Measurements from ENCODE around the gene SURF2.

The SURF2 gene

GRCh38 chr9:133377721-133378216 lies 21.4 kb downstream of the SURF2 start:
- Histone ChIP-seq H3K9ac (ENCODE audit: low read length in 2 of 2) (no peak overlapping the region), H3K4me1 (ENCODE audit: control insufficient read depth, insufficient read depth, low read length) (peaks cover 21% of the 10 kb centered on the region), H3K27ac (ENCODE audit: low read length) (no peak overlapping the region), H3K4me3 (ENCODE audit: low read length in 2 of 2) (no peak overlapping the region), H3K9me3 (ENCODE audit: control insufficient read depth in 2 of 2, low read length in 2 of 2) (peaks cover 0 to 4% of the 10 kb centered on the region in 2 donors), H3K36me3 (ENCODE audit: control insufficient read depth in 2 of 2, insufficient read depth in 2 of 2, low read length in 2 of 2) (peaks cover under 1 to 3% of the 10 kb centered on the region in 2 donors), H3K27me3 (ENCODE audit: control insufficient read depth in 1 of 2, insufficient read depth in 2 of 2, low read length in 2 of 2) (no peaks in the 10 kb centered on the region)

- Histone ChIP-seq H3K4me3 (ENCODE audit: low read length in 2 of 2) (no peak overlapping the region), H3K27me3 (ENCODE audit: control insufficient read depth in 1 of 2, insufficient read depth in 2 of 2, low read length in 2 of 2) (no peaks in the 10 kb centered on the region), H3K4me1 (ENCODE audit: control insufficient read depth, insufficient read depth, low read length) (peaks cover 15% of the 10 kb centered on the region), H3K36me3 (ENCODE audit: control insufficient read depth in 2 of 2, insufficient read depth in 2 of 2, low read length in 2 of 2) (no peaks in the 10 kb centered on the region), H3K9me3 (ENCODE audit: control insufficient read depth in 2 of 2, low read length in 2 of 2) (peaks cover 0 to 4% of the 10 kb centered on the region in 2 donors), H3K9ac (ENCODE audit: low read length in 2 of 2) (no peak overlapping the region), H3K27ac (ENCODE audit: low read length) (no peak overlapping the region)
Measured at GRCh38 chr9:133378408-133378962, 22.1 kb downstream of the SURF2 start.

DNA sequence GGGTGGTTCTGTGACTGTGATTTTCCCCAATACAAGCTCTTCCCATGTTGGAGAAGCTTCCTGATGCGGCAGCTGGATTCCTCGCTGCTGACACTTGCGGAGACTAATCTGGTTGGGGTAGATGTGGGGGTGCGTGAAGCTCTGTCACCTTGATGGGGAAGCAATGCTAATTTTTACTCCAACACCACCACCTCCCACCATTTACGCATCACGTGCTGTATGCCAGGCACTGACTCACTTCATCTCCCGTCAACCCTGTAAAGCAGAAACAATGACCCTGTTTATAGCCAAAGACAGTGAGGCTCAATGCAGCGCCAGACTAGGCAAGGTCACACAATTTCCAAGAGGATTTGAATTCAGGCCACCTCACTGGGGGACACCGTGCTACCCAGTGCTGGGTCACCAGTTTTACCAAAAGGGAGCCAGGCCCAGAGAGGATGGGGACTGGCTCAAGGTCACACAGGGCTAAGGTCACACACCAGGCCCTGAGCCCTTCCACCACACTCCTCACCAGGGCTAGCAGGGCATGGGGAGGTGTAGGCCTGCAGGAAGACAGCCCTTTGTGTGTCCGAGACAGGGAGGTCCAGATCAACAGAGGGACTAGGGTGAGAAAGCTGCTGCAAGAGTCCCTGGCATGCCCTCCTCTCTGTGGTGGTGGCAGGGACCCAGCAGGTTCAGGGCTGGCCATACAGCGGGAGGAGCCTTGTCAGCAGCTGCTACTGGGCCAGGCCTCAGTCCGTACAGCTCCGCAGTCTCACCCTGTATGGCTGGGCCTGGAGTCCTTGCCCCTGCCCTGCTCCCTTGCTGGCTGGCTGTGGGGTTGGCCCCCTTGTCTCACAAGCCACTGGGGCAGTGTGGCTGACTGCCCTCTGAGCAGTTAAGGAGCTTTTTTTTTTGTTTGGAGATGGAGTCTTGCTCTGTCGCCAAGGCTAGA lies 23.1 kb downstream of the SURF2 start:
- Histone ChIP-seq H3K27me3 (ENCODE audit: control insufficient read depth in 1 of 2, insufficient read depth in 2 of 2, low read length in 2 of 2) (no peaks in the 10 kb centered on the region), H3K36me3 (ENCODE audit: control insufficient read depth in 2 of 2, insufficient read depth in 2 of 2, low read length in 2 of 2) (no peaks in the 10 kb centered on the region), H3K9me3 (ENCODE audit: control insufficient read depth in 2 of 2, low read length in 2 of 2) (peaks cover 0 to 4% of the 10 kb centered on the region in 2 donors), H3K4me3 (ENCODE audit: low read length in 2 of 2) (no peak overlapping the region), H3K27ac (ENCODE audit: low read length) (no peak overlapping the region), H3K4me1 (ENCODE audit: control insufficient read depth, insufficient read depth, low read length) (peaks cover 10% of the 10 kb centered on the region), H3K9ac (ENCODE audit: low read length in 2 of 2) (no peak overlapping the region)

DNA sequence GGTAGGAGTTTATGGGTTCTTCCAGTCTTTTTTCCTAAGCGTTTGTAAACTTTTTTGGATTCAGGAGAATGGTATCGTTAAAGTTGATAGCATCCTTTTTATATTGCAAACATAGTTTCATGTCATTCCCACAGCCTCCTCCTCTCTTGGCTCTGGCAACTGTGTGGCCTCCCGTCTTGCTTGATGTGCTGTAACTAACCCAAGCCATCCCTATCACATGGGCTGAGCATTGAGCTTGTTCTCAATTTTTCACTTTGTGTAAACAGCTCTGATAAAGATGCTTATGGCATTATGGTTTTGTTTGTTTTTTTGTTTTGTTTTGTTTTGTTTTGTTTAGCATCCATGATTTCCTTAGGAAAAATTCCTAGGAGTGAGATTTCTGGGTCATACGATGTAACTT lies 24.4 kb downstream of the SURF2 start:
- Histone ChIP-seq H3K4me3 (ENCODE audit: low read length in 2 of 2) (no peak overlapping the region), H3K9me3 (ENCODE audit: control insufficient read depth in 2 of 2, low read length in 2 of 2) (peaks cover 0 to 4% of the 10 kb centered on the region in 2 donors), H3K4me1 (ENCODE audit: control insufficient read depth, insufficient read depth, low read length) (peaks cover 6% of the 10 kb centered on the region), H3K27me3 (ENCODE audit: control insufficient read depth in 1 of 2, insufficient read depth in 2 of 2, low read length in 2 of 2) (no peaks in the 10 kb centered on the region), H3K27ac (ENCODE audit: low read length) (no peak overlapping the region), H3K9ac (ENCODE audit: low read length in 2 of 2) (no peak overlapping the region), H3K36me3 (ENCODE audit: control insufficient read depth in 2 of 2, insufficient read depth in 2 of 2, low read length in 2 of 2) (no peaks in the 10 kb centered on the region)

DNA sequence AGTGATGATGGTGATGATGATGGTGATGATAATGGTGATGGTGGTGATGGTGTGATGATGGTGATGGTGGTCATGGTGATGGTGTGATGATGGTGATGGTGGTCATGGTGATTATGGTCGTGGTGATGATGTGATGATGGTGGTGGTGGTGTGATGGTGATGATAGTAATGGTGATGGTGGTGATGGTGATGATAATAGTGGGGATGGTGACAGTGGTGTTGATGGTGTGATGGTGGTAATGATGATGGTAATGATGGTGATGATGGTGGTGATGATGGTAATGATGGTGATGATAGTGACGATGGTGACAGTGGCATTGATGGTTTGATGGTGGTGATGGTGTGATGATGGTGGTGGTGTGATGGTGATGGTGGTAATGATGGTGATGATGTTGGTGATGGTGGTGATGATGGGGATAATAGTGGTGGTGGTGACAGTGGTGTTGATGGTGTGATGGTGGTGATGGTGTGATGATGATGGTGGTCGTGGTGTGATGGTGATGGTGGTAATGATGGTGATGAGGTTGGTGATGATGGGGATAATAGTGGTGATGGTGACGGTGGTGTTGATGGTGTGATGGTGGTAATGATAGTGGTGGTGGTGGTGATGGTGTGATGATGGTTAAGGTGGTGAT lies 26.3 kb downstream of the SURF2 start:
- Histone ChIP-seq H3K4me1 (ENCODE audit: control insufficient read depth, insufficient read depth, low read length) (no peaks in the 10 kb centered on the region), H3K27ac (ENCODE audit: low read length) (no peak overlapping the region), H3K9ac (ENCODE audit: low read length in 2 of 2) (no peak overlapping the region), H3K4me3 (ENCODE audit: low read length in 2 of 2) (no peak overlapping the region), H3K27me3 (ENCODE audit: control insufficient read depth in 1 of 2, insufficient read depth in 2 of 2, low read length in 2 of 2) (no peaks in the 10 kb centered on the region), H3K36me3 (ENCODE audit: control insufficient read depth in 2 of 2, insufficient read depth in 2 of 2, low read length in 2 of 2) (no peaks in the 10 kb centered on the region), H3K9me3 (ENCODE audit: control insufficient read depth in 2 of 2, low read length in 2 of 2) (peaks cover 0 to 4% of the 10 kb centered on the region in 2 donors)

GRCh38 chr9:133383438-133383837 lies 27.1 kb downstream of the SURF2 start:
- Histone ChIP-seq H3K27ac (ENCODE audit: low read length) (no peak overlapping the region), H3K36me3 (ENCODE audit: control insufficient read depth in 2 of 2, insufficient read depth in 2 of 2, low read length in 2 of 2) (no peaks in the 10 kb centered on the region)

GRCh38 chr9:133384736-133385321 lies 28.5 kb downstream of the SURF2 start:
- Histone ChIP-seq H3K27me3 (ENCODE audit: control insufficient read depth in 1 of 2, insufficient read depth in 2 of 2, low read length in 2 of 2) (peaks cover 2 to 9% of the 10 kb centered on the region in 2 donors), H3K4me1 (ENCODE audit: control insufficient read depth, insufficient read depth, low read length) (no peaks in the 10 kb centered on the region), H3K4me3 (ENCODE audit: low read length in 2 of 2) (no peak overlapping the region), H3K9ac (ENCODE audit: low read length in 2 of 2) (no peak overlapping the region), H3K27ac (ENCODE audit: low read length) (no peak overlapping the region), H3K36me3 (ENCODE audit: control insufficient read depth in 2 of 2, insufficient read depth in 2 of 2, low read length in 2 of 2) (no peaks in the 10 kb centered on the region), H3K9me3 (ENCODE audit: control insufficient read depth in 2 of 2, low read length in 2 of 2) (no peaks in the 10 kb centered on the region)

More at GRCh38 chr9:133383438-133383837, 27.1 kb downstream of the SURF2 start:
- Histone ChIP-seq H3K9ac (ENCODE audit: low read length in 2 of 2) (no peak overlapping the region), H3K4me3 (ENCODE audit: low read length in 2 of 2) (no peak overlapping the region), H3K27me3 (ENCODE audit: control insufficient read depth in 1 of 2, insufficient read depth in 2 of 2, low read length in 2 of 2) (no peaks in the 10 kb centered on the region), H3K4me1 (ENCODE audit: control insufficient read depth, insufficient read depth, low read length) (no peaks in the 10 kb centered on the region), H3K9me3 (ENCODE audit: control insufficient read depth in 2 of 2, low read length in 2 of 2) (no peaks in the 10 kb centered on the region)

- Histone ChIP-seq H3K27ac (ENCODE audit: low read length) (no peak overlapping the region), H3K4me1 (ENCODE audit: control insufficient read depth, insufficient read depth, low read length) (no peaks in the 10 kb centered on the region), H3K4me3 (ENCODE audit: low read length in 2 of 2) (no peak overlapping the region), H3K27me3 (ENCODE audit: control insufficient read depth in 1 of 2, insufficient read depth in 2 of 2, low read length in 2 of 2) (peaks cover 7 to 10% of the 10 kb centered on the region in 2 donors), H3K9ac (ENCODE audit: low read length in 2 of 2) (no peak overlapping the region), H3K36me3 (ENCODE audit: control insufficient read depth in 2 of 2, insufficient read depth in 2 of 2, low read length in 2 of 2) (no peaks in the 10 kb centered on the region), H3K9me3 (ENCODE audit: control insufficient read depth in 2 of 2, low read length in 2 of 2) (no peaks in the 10 kb centered on the region)
Measured at GRCh38 chr9:133385452-133385851, 29.1 kb downstream of the SURF2 start.

DNA sequence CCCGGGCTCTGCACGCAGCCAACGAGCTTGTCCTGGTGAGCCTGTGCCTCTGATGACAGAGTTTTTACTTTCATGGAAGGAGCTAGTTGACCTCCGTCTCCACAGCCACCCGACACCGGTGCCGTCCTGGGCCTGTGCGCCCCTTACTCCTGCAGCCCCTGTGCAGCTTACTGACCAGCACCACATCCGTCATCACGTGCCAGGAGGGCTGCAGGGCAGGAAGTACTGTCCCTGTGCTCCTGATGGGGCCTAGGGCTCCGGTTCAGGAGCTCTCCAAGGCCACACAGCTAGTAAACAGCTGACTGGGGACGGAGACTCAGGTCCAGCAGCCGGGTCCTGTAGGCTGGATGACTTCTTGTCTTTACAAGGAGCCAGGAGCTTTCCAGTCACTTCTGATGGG lies 30.0 kb downstream of the SURF2 start:
- Histone ChIP-seq H3K27me3 (ENCODE audit: control insufficient read depth in 1 of 2, insufficient read depth in 2 of 2, low read length in 2 of 2) (peaks cover 10 to 14% of the 10 kb centered on the region in 2 donors), H3K36me3 (ENCODE audit: control insufficient read depth in 2 of 2, insufficient read depth in 2 of 2, low read length in 2 of 2) (no peaks in the 10 kb centered on the region), H3K4me1 (ENCODE audit: control insufficient read depth, insufficient read depth, low read length) (no peaks in the 10 kb centered on the region), H3K9ac (ENCODE audit: low read length in 2 of 2) (no peak overlapping the region), H3K9me3 (ENCODE audit: control insufficient read depth in 2 of 2, low read length in 2 of 2) (no peaks in the 10 kb centered on the region), H3K27ac (ENCODE audit: low read length) (no peak overlapping the region), H3K4me3 (ENCODE audit: low read length in 2 of 2) (no peak overlapping the region)

DNA sequence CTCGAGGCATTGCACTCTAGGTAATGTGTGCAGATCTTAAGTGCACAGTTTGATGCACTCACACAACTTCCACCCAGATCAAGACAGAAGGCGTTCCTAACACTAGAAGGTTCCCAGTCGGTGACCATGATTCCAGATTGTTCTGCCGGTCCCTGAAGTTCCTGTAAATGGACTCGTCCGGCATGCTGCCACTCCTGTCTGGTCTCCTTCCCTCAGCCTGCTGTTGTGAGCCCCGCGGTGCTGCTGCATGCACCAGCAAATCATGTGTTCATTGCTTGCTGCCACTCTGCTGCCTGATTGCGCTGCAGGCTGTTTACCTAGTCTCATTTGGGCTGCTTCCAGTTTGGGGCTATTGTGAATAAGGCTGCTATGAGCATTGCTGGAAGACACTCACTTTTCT lies 31.3 kb downstream of the SURF2 start:
- Histone ChIP-seq H3K27ac (ENCODE audit: low read length) (no peak overlapping the region), H3K27me3 (ENCODE audit: control insufficient read depth in 1 of 2, insufficient read depth in 2 of 2, low read length in 2 of 2) (peaks cover 10 to 14% of the 10 kb centered on the region in 2 donors), H3K4me3 (ENCODE audit: low read length in 2 of 2) (no peak overlapping the region), H3K36me3 (ENCODE audit: control insufficient read depth in 2 of 2, insufficient read depth in 2 of 2, low read length in 2 of 2) (no peaks in the 10 kb centered on the region), H3K4me1 (ENCODE audit: control insufficient read depth, insufficient read depth, low read length) (no peaks in the 10 kb centered on the region), H3K9ac (ENCODE audit: low read length in 2 of 2) (no peak overlapping the region), H3K9me3 (ENCODE audit: control insufficient read depth in 2 of 2, low read length in 2 of 2) (no peaks in the 10 kb centered on the region)
